Measurements from ENCODE around the gene LGR5.

Gene LGR5, protein sequence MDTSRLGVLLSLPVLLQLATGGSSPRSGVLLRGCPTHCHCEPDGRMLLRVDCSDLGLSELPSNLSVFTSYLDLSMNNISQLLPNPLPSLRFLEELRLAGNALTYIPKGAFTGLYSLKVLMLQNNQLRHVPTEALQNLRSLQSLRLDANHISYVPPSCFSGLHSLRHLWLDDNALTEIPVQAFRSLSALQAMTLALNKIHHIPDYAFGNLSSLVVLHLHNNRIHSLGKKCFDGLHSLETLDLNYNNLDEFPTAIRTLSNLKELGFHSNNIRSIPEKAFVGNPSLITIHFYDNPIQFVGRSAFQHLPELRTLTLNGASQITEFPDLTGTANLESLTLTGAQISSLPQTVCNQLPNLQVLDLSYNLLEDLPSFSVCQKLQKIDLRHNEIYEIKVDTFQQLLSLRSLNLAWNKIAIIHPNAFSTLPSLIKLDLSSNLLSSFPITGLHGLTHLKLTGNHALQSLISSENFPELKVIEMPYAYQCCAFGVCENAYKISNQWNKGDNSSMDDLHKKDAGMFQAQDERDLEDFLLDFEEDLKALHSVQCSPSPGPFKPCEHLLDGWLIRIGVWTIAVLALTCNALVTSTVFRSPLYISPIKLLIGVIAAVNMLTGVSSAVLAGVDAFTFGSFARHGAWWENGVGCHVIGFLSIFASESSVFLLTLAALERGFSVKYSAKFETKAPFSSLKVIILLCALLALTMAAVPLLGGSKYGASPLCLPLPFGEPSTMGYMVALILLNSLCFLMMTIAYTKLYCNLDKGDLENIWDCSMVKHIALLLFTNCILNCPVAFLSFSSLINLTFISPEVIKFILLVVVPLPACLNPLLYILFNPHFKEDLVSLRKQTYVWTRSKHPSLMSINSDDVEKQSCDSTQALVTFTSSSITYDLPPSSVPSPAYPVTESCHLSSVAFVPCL

DNA sequence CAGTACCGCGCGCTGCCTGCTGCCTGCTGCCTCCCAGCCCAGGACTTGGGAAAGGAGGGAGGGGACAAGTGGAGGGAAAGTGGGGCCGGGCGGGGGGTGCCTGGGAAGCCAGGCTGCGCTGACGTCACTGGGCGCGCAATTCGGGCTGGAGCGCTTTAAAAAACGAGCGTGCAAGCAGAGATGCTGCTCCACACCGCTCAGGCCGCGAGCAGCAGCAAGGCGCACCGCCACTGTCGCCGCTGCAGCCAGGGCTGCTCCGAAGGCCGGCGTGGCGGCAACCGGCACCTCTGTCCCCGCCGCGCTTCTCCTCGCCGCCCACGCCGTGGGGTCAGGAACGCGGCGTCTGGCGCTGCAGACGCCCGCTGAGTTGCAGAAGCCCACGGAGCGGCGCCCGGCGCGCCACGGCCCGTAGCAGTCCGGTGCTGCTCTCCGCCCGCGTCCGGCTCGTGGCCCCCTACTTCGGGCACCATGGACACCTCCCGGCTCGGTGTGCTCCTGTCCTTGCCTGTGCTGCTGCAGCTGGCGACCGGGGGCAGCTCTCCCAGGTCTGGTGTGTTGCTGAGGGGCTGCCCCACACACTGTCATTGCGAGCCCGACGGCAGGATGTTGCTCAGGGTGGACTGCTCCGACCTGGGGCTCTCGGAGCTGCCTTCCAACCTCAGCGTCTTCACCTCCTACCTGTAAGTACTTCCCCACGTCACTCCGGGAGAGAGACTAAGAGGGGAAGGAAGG, at the start of gene LGR5:
Gene LGR5, plus strand, starts transcription at position 186 of the 732 bp plus-strand sequence. Its CDS starts 283 bp downstream, at position 469.
- DNase-seq: no peak

DNA sequence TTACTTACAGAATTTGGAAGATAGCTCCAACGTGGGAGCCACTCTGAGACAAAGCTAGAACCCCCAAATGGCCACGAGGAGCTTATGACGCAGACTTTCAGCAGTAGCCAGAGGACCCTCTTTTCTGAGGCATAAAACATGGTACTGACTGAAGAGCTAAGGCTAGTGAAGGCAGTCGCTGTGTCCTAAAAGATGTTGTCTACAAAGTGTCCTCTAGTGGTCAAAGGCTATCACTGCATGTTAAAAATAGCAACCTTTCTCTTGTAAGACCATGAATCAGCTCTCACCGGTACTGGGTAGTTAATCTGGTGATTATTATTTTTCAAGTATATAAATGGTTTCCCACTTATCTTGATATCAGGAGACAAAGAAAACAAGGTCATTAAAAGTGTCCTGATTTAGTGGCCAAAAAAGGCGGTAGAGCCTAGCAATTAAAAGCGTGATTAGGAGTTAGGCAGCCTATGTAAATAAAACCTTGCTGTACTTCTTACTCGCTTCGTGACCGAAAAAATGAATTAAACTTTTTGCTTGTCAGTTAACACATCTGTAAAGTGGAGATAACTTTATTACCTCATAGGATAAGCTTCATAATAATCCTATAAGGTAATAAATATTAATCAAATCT, 47.0 kb upstream of the LGR5 start:
- DNase-seq: peak; percentile 81

GRCh38 chr12:71393625-71394024, 46.0 kb upstream of the LGR5 start:
- DNase-seq: peak; percentile 11

- DNase-seq: no peak
These were observed 42.1 kb upstream of the LGR5 start for GRCh38 chr12:71397433-71397954.

GRCh38 chr12:71399197-71399596, 40.4 kb upstream of the LGR5 start:
- no peak for DNase-seq

- no peak for DNase-seq
These were observed 39.1 kb upstream of the LGR5 start for GRCh38 chr12:71400481-71400880.

DNA sequence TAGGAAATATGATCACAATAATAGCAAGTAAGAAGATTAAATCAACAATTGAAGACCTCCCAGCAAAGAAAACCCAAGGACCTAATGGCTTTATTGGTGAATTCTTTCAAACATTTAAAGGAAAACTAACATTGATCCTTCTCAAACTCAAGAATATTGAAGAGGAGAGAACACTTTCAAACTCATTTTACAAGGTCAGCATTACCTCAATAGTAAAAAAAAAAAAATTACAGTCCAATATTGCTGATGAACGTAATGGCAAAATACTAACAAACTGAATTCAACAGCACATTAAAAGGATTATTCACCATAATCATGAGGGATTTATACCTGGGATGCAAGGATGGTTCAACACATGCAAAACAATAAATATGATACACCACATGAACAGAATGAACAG, 33.7 kb upstream of the LGR5 start:
- no peak for DNase-seq

- DNase-seq: no peak
These were observed 31.9 kb upstream of the LGR5 start for GRCh38 chr12:71407732-71408131.

GRCh38 chr12:71410844-71411243, 28.8 kb upstream of the LGR5 start:
- no peak for DNase-seq

- no peak for DNase-seq
These were observed 28.0 kb upstream of the LGR5 start for GRCh38 chr12:71411635-71412034.

- peak; percentile 70 for DNase-seq
These were observed 24.0 kb upstream of the LGR5 start for GRCh38 chr12:71415336-71416231.

DNA sequence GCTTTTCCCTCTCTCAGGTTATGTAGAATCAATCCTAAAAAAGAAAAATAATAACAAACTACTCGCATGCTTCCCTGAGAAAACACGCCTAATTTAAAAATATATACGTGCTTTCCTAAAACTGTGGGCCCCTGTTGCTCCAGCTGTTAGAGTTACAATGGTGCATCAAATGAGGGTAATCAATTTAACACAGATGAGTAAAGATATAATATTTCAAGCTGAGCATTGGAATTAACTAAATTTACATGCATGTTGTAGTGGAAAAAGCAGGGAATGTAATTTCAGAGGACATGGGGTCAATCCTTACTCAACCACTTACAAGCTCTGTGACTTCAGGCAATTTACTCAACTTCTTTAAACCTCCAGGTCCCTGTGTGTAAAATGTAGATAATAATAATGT, 22.4 kb upstream of the LGR5 start:
- no peak for DNase-seq

GRCh38 chr12:71420775-71421406, 18.7 kb upstream of the LGR5 start:
- DNase-seq: no peak

DNA sequence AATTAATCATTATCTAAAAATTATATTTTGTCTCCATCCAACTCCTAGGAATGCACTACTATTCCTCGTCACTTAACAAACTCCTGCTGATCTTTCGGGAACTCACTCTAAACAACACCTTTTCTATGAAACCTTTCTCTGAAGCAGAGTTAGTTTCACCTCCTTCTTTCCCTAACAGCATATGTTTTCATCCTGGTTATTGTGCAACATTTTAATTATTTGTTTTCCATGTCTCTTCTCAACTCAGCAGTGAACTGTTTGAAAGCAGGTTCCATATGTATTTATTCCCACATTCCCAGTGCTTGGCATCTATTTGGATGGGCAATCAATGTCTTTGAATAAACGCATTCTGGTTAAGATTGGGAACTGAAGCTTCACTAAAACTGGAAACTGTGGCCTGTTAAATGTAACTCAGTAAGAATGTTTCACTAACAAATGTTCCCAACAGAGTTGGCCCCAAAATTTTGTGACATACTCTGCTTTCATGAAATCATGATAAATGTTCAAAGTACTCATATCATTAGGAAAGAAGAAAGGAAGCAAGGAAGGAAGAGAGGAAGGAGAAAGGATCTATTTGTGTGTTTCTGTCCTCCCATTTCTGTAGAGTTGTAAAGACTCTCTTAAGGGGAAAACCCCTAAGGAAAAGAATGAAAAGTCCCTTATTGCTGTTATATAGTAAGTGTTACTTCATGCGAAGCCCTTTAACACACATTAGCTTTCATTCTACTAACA, 13.9 kb upstream of the LGR5 start:
- no peak for DNase-seq

DNA sequence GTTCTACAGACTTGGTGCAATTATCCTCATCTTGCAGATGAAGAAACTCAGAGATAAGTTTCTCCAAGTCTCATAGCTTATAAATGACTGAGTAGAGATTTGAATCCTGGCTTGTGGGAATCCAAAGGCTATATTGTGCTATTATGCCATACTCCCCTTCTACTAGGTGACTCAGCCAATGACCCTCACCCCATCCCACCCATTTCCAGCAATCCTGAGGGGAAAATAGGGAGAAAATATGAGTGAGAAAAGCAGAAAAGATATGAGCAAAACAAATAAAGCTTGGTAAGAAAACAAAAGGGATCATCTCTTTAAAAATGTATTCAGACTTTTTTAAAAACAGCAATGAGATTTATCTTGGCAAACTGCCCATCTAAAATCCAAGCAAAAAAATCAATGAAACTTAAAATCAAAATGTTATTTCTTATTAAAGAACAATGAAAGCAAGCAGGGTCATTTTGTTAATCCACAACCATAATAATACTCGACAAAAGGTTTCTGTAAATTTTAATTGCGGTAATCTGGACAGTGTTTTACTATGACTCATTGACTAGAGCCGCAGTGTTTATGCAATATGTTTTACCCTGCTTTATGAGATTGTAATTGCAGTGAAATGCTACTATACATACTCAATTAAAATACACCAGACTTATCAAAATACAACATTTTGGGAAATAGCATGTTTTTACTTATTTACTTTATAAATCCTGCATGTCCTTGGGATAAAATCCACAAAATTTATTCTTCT, 13.1 kb upstream of the LGR5 start:
- no peak for DNase-seq

DNA sequence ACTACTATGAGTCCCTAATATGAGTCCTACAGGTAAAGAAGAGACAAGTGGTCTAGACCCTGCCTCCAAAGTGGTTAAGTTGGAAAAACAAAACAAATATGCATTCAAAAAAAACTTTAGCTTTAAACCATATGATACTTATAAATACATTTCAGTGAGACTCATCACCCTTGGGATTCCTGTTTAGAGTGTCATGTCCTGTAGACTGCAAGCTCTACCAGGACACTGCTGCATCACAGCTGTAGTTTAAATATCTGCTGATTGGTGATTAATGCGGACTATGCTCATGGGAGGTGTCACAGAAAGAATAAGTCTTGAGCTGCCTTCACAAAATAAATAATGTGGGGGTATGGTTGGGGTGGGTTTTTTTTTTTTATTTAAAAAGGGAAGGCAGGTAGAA, 8.8 kb upstream of the LGR5 start:
- DNase-seq: no peak

GRCh38 chr12:71431991-71432390, 7.6 kb upstream of the LGR5 start:
- DNase-seq: no peak

DNA sequence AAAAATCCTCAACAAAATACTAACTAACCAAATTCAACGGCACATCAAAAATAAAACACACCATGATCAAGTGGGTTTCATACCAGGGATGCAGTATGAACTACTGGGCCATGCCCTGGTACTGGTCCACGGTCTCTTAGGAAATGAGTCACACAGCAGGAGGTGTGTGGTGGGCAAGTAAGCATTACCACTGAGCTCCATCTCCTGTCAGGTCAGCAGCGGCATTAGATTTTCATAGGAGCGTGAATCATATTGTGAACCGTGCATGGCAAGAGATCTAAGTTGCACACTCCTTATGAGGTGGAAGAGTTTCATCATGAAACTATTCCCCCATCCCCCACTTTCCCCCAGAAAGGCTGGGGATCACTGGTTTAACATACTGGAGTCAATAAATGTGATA, 6.7 kb upstream of the LGR5 start:
- DNase-seq: no peak

- DNase-seq: no peak
These were observed 2.9 kb upstream of the LGR5 start for GRCh38 chr12:71436696-71437095.

Measured in hematopoietic multipotent progenitor cell treated with erythropoietin and hydrocortisone succinate and interleukin-3 and kit ligand, for 8 days (in vitro differentiated cells).